ENCODE results near the gene MRPL55.

DNA sequence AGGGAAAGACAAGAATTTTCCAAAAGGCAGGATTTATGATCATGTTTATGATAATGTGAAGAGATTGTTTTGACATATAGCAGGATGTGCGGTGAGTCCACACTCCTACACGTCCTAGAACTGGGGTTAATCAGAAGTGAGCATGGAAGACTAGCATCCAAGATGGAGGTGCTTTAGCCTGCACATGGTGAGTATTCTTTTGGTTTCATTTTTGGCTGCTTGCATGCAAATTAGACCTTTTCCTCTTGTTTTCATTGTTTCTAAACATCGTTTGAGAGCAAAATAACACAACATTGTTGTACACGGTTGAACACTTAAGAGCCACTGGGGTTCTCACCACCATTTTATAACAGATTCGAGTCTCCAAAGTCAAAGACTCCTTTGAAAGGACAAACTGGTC, 16.1 kb upstream of the MRPL55 start:
- TF ChIP-seq POLR2A (IDR thresholded peaks at IDR 0.05; ENCODE audit: low read length): no peak
- TF ChIP-seq GATA1 (IDR thresholded peaks at IDR 0.05; ENCODE audit: low read depth, low read length): no peak
